Measurements from ENCODE around the gene SLC7A8.

GRCh38 chr14:23160924-23161522 is 22.4 kb downstream of the SLC7A8 start:
- TF ChIP-seq CTCF (IDR thresholded peaks at IDR 0.05) (no peak), POLR2A (IDR thresholded peaks at IDR 0.05) (peak in 1 of 2 donors; percentile 30)

Data from thyroid gland (tissue), 4 donors.